ENCODE results near the gene RSBN1L.

DNA sequence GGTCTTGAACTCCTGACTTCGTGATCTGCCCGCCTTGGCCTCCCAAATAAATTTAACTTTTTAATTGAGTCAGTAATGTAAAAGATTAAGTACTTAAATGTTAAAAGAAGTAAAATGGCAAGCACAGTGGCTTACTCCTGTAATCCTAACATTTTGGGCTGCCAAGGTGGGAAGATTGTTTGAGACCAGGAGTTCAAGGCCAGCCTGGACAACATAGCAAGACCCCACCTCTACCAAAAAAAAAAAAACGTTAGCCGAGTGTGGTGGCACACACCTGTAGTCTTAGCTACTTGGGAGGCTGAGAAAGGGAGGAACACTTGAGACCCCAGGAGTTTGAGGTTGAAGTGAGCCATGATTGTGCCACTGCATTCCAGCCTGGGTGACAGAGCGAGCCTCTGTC lies 128.4 kb downstream of the RSBN1L start:
- TF ChIP-seq EP300 (IDR thresholded peaks at IDR 0.05) (no peak), FOXS1 (CRISPR knock-in tag; IDR thresholded peaks at IDR 0.05) (no peak), POLR2A (IDR thresholded peaks at IDR 0.05; ENCODE audit: low read length) (no peak), CBX2 (IDR thresholded peaks at IDR 0.05; ENCODE audit: borderline replicate concordance, low read depth) (no peak), RCOR1 (IDR thresholded peaks at IDR 0.05; ENCODE audit: low read depth, low read length) (no peak), POLR2AphosphoS2 (conservative IDR thresholded peaks at IDR 0.05; ENCODE audit: low read length) (no peak), MYC (IDR thresholded peaks at IDR 0.05; ENCODE audit: borderline replicate concordance, low read length) (no peak)
- TF ChIP-seq, protein P1, sequence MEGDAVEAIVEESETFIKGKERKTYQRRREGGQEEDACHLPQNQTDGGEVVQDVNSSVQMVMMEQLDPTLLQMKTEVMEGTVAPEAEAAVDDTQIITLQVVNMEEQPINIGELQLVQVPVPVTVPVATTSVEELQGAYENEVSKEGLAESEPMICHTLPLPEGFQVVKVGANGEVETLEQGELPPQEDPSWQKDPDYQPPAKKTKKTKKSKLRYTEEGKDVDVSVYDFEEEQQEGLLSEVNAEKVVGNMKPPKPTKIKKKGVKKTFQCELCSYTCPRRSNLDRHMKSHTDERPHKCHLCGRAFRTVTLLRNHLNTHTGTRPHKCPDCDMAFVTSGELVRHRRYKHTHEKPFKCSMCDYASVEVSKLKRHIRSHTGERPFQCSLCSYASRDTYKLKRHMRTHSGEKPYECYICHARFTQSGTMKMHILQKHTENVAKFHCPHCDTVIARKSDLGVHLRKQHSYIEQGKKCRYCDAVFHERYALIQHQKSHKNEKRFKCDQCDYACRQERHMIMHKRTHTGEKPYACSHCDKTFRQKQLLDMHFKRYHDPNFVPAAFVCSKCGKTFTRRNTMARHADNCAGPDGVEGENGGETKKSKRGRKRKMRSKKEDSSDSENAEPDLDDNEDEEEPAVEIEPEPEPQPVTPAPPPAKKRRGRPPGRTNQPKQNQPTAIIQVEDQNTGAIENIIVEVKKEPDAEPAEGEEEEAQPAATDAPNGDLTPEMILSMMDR (IDR thresholded peaks at IDR 0.05): no peak
- TF ChIP-seq, protein P2, sequence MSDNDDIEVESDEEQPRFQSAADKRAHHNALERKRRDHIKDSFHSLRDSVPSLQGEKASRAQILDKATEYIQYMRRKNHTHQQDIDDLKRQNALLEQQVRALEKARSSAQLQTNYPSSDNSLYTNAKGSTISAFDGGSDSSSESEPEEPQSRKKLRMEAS (IDR thresholded peaks at IDR 0.05): no peak
- TF ChIP-seq, protein P3, sequence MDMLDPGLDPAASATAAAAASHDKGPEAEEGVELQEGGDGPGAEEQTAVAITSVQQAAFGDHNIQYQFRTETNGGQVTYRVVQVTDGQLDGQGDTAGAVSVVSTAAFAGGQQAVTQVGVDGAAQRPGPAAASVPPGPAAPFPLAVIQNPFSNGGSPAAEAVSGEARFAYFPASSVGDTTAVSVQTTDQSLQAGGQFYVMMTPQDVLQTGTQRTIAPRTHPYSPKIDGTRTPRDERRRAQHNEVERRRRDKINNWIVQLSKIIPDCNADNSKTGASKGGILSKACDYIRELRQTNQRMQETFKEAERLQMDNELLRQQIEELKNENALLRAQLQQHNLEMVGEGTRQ (IDR thresholded peaks at IDR 0.05): no peak
- TF ChIP-seq, protein P4, sequence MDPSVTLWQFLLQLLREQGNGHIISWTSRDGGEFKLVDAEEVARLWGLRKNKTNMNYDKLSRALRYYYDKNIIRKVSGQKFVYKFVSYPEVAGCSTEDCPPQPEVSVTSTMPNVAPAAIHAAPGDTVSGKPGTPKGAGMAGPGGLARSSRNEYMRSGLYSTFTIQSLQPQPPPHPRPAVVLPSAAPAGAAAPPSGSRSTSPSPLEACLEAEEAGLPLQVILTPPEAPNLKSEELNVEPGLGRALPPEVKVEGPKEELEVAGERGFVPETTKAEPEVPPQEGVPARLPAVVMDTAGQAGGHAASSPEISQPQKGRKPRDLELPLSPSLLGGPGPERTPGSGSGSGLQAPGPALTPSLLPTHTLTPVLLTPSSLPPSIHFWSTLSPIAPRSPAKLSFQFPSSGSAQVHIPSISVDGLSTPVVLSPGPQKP (IDR thresholded peaks at IDR 0.05; ENCODE audit: low read depth, low read length): no peak
- TF ChIP-seq, protein P5, sequence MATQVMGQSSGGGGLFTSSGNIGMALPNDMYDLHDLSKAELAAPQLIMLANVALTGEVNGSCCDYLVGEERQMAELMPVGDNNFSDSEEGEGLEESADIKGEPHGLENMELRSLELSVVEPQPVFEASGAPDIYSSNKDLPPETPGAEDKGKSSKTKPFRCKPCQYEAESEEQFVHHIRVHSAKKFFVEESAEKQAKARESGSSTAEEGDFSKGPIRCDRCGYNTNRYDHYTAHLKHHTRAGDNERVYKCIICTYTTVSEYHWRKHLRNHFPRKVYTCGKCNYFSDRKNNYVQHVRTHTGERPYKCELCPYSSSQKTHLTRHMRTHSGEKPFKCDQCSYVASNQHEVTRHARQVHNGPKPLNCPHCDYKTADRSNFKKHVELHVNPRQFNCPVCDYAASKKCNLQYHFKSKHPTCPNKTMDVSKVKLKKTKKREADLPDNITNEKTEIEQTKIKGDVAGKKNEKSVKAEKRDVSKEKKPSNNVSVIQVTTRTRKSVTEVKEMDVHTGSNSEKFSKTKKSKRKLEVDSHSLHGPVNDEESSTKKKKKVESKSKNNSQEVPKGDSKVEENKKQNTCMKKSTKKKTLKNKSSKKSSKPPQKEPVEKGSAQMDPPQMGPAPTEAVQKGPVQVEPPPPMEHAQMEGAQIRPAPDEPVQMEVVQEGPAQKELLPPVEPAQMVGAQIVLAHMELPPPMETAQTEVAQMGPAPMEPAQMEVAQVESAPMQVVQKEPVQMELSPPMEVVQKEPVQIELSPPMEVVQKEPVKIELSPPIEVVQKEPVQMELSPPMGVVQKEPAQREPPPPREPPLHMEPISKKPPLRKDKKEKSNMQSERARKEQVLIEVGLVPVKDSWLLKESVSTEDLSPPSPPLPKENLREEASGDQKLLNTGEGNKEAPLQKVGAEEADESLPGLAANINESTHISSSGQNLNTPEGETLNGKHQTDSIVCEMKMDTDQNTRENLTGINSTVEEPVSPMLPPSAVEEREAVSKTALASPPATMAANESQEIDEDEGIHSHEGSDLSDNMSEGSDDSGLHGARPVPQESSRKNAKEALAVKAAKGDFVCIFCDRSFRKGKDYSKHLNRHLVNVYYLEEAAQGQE (IDR thresholded peaks at IDR 0.05): no peak
- TF ChIP-seq, protein P6, sequence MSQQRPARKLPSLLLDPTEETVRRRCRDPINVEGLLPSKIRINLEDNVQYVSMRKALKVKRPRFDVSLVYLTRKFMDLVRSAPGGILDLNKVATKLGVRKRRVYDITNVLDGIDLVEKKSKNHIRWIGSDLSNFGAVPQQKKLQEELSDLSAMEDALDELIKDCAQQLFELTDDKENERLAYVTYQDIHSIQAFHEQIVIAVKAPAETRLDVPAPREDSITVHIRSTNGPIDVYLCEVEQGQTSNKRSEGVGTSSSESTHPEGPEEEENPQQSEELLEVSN (IDR thresholded peaks at IDR 0.05; ENCODE audit: borderline replicate concordance, low read depth): no peak
